Measurements from ENCODE around the gene ADGRG1. TPM values are rescaled to one million over a fixed set of nuclear protein-coding genes. Genes with fewer than 3 reads are reported as not detected.

ADGRG1 gene
- total RNA-seq, 4 donors from 2014 or later: 129 to 159 (median 136) TPM

GRCh38 chr16:57679767-57680482, 51.5 kb downstream of the ADGRG1 start:
- no peak overlapping the region for H3K4me3 ChIP-seq (ENCODE audit: low read depth, poor library complexity, severe bottlenecking)
- intact Hi-C loops (cut with DNase I; ENCODE audit: low total_unique reads): no loop called here
- DNase-seq (ENCODE audit: low spot score in 2 of 2): no peak
- TF ChIP-seq CTCF (IDR thresholded peaks at IDR 0.05): no peak
- no peak for TF ChIP-seq POLR2A (IDR thresholded peaks at IDR 0.05)
- WGBS, 2 donors: 78 to 84% methylated on average over 7 of the region's 7 CpGs

DNA sequence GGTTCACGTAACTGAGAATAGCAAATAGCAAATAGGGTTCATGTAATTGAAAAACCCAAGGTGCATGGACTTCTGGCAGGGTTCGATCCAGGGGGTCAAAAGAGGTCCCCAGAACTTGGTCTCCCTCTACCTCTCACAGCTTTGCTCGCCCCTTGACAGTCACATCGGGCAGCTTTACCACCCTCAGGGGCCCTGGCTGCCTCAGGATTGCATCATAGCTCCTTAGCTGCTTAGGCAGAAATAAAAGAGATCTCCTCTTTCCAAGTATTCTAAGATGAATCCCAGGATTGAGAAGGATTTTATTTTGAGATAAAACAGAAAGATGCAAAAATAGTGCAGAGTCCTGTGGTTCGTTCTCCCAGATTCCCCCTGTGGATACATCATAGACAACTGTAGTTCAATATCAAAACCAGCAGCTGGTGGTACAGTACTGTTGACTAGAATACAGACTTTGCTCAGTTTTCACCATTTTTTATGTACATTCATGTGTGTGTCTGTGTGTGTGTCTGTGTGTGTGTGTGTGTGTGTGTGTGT, 52.5 kb downstream of the ADGRG1 start:
- intact Hi-C loops (cut with DNase I; ENCODE audit: low total_unique reads): no loop called here
- 70 to 72% methylated on average over 5 of the region's 5 CpGs for WGBS, 2 donors
- no peak overlapping the region for H3K4me3 ChIP-seq (ENCODE audit: low read depth, poor library complexity, severe bottlenecking)
- TF ChIP-seq CTCF (IDR thresholded peaks at IDR 0.05): no peak
- TF ChIP-seq POLR2A (IDR thresholded peaks at IDR 0.05): no peak
- DNase-seq (ENCODE audit: low spot score in 2 of 2): no peak

DNA sequence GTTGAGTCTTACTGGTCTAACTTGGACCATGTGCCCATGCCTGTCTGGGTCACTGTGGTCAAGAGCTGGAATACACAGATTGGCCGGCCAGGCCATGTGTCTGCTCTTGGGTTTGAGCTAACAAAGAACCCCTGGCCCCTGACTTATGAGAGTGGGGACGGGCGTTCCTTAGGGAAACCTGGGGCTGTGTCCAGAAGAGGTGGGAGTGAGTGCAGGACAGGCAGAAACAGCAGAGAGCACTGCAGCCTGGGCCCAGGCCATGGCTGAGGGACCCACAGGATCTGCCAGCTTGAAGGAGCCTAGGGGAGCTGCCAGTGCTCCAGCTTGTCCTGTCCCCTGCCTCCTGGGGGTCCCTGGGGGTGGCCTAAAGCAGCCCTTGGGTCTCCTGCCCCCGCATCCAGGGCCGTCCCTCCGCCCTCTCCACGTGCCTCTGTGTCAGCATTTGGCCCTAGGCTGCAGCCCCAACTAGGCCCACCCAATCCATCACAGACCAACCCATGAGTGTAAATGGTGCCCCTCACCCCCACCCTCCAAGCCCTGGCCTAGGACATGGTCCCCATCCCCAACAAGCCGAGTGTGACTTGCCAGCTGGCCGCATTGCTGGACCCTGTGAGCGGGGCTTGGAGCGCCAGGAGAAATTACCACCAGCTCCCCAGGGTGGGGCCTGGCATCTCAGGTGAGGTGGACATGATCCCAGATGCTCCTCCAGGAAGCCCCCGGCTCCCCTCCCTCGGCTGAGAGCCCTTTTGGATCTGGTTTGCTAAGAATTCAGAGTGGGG, 53.7 kb downstream of the ADGRG1 start:
- TF ChIP-seq POLR2A (IDR thresholded peaks at IDR 0.05) (no peak), CTCF (IDR thresholded peaks at IDR 0.05) (no peak)
- DNase-seq (ENCODE audit: low spot score in 2 of 2): no peak
- 88 to 89% methylated on average over 11 of the region's 13 CpGs for WGBS, 2 donors

DNA sequence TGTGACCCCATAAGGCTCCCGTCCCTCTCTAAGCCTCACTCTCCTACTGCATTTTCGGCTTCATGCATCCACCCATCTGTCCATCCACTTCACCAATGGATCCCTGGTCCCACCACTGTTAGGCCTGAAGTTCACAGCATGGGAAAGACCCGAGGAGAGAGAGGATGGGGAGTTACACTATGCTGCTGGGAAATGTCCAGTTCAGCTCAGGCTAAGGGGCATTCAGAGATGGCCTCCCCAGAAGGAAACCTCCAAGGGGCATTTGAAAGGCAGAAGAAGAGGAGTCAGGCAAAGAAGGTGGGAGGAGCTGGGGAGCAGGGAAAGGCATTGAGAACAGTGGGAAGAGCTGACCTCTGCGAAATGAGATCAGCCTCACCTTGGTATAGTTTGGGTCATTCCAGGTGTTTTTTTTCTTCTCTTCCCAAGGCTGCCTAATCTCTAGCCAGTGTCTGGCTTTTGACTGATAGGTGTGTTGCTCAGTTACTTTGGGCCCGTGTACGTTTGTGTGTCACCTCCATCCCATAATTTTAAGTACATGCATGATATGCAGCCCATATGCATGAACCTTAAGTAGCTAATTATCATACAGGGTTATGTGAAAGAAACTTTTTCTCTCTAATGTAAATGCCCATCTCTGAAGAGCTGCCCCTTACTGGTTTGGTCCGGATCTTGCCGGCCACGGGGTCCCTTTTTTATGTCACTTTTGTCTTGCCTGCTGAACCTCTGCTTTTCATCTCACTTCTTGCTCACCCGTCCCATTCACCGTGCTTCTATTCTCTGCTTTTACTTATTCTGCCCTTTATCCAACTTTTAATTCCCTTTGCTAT, 54.6 kb downstream of the ADGRG1 start:
- 84 to 88% methylated on average over 11 of the region's 11 CpGs for WGBS, 2 donors
- TF ChIP-seq CTCF (IDR thresholded peaks at IDR 0.05): no peak
- no peak for TF ChIP-seq POLR2A (IDR thresholded peaks at IDR 0.05)
- DNase-seq (ENCODE audit: low spot score in 2 of 2): no peak
- intact Hi-C loops (cut with DNase I; ENCODE audit: low total_unique reads): no loop called here
- no peak overlapping the region for H3K4me3 ChIP-seq (ENCODE audit: low read depth, poor library complexity, severe bottlenecking)

More for the DNA sequence above, 53.7 kb downstream of the ADGRG1 start:
- intact Hi-C loops (cut with DNase I; ENCODE audit: low total_unique reads): no loop called here
- H3K4me3 ChIP-seq (ENCODE audit: low read depth, poor library complexity, severe bottlenecking): no peak overlapping the region

- TF ChIP-seq CTCF (IDR thresholded peaks at IDR 0.05): no peak
- TF ChIP-seq POLR2A (IDR thresholded peaks at IDR 0.05): no peak
Observed at GRCh38 chr16:57683636-57684545, 55.5 kb downstream of the ADGRG1 start.

More at GRCh38 chr16:57683636-57684545, 55.5 kb downstream of the ADGRG1 start:
- intact Hi-C loops (cut with DNase I; ENCODE audit: low total_unique reads): no loop called here
- 85 to 86% methylated on average over 17 of the region's 18 CpGs for WGBS, 2 donors
- no peak overlapping the region for H3K4me3 ChIP-seq (ENCODE audit: low read depth, poor library complexity, severe bottlenecking)
- peak in 1 of 2 donors; percentile 73 for DNase-seq (ENCODE audit: low spot score in 2 of 2)
